ENCODE data around the gene SPDYC. TPM values are rescaled to one million over a fixed set of nuclear protein-coding genes. Genes with fewer than 3 reads are reported as not detected.

SPDYC gene
- total and polyA plus RNA-seq, 2 of the 13 experiments (the other 11 are each of a cell fraction or from before 2014, with no cell fraction given): 0.15 to 0.33 TPM

DNA sequence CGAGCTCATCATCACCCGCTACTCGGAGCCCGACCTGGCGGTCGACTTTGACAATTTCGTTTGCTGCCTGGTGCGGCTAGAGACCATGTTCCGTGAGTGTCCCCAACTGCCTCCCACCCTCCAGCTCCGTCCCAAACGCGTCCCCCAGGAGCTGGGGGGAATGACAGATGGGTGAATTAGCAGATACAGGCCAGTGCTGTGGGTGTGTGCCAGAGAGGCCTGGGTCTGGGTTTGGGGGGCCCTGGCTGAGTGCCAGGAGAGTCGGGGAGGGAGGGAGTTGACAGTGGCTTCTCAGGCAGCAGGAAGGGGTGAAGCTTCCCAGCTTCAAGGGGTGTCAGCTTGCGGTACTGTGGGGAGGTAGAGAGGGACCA is 40.3 kb downstream of the SPDYC start:
- no TSS peak for BruUV-seq (replicated peaks)
- CTCF ChIA-PET (ENCODE audit: low intra/inter-chr PET ratio, low total read pairs): no interaction called here
- Histone ChIP-seq H4K20me1 (ENCODE audit: insufficient read depth, low read length) (no peaks in the 10 kb centered on the region), H2AFZ (ENCODE audit: low read length) (no peak overlapping the region), H3K27ac (ENCODE audit: extremely low read length, insufficient read depth, low read length) (no peak overlapping the region), H3K36me3 (replicated peaks in 1 of 2; ENCODE audit: control insufficient read depth in 1 of 2, insufficient read depth in 2 of 2, low read length in 2 of 2) (peaks cover 24 to 41% of the 10 kb centered on the region in 2 experiments), H3K4me2 (ENCODE audit: low read depth, low read length) (no peak overlapping the region), H3K9me3 (ENCODE audit: low read length) (no peaks in the 10 kb centered on the region), H3K79me2 (ENCODE audit: insufficient read depth, low read length) (no peaks in the 10 kb centered on the region), H3K9ac (ENCODE audit: insufficient read depth, low read depth, low read length) (no peak overlapping the region), H3K27me3 (ENCODE audit: control insufficient read depth in 1 of 2, insufficient read depth in 2 of 2, low read length in 2 of 2) (no peaks in the 10 kb centered on the region), H3K4me3 (replicated peaks in 1 of 3; ENCODE audit: insufficient read depth in 1 of 3, low read depth in 2 of 3, low read length in 3 of 3) (no peak overlapping the region), H3K4me1 (ENCODE audit: insufficient read depth, low read length) (no peaks in the 10 kb centered on the region)
- POLR2A ChIA-PET: no interaction called here
- DNase-seq (ENCODE audit: low spot score) (no peak), FAIRE-seq (no peak), ATAC-seq (no peak)
- in situ Hi-C loops (cut with HindIII; ENCODE audit: extremely low pct_ligation_motif_present, low pct_unique_long_range_greater_than_20kb) (no loop called here), intact Hi-C loops (cut with micrococcal nuclease; ENCODE audit: unreplicated experiment) (no loop called here)
- WGBS (ENCODE audit: low lambda C conversion rate): 97% methylated on average over 13 of the region's 14 CpGs
- TF ChIP-seq TBX3 (IDR thresholded peaks at IDR 0.05; ENCODE audit: borderline replicate concordance) (no peak), KDM5A (IDR thresholded peaks at IDR 0.05; ENCODE audit: borderline replicate concordance, low read length) (no peak)

DNA sequence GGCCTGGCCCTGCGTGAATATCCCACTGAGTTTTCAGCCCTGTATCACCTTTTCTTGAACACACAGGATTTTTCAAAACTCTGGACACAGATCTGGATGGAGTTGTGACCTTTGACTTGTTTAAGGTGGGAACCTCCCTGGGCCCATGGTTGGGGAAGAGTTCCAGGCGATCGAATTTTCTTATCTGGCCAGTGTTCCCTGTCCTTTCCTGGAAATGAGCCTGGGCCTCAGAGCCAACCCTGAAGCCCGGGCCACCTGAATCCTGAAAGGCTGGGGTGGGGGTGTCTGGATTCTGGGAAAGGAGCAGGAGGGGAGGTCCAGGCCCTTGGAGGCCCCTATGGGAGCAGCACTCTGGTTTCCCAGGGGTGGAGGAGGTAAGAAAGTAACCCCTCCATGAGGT is 40.7 kb downstream of the SPDYC start:
- peaks cover 21 to 37% of the 10 kb centered on the region in 2 experiments for H3K36me3 ChIP-seq (replicated peaks in 1 of 2; ENCODE audit: control insufficient read depth in 1 of 2, insufficient read depth in 2 of 2, low read length in 2 of 2)
- H3K4me2 ChIP-seq (ENCODE audit: low read depth, low read length): no peak overlapping the region
- H3K27ac ChIP-seq (ENCODE audit: extremely low read length, insufficient read depth, low read length): no peak overlapping the region
- CTCF ChIA-PET (ENCODE audit: low intra/inter-chr PET ratio, low total read pairs): no interaction called here
- no TSS peak for BruUV-seq (replicated peaks)
- H3K27me3 ChIP-seq (ENCODE audit: control insufficient read depth in 1 of 2, insufficient read depth in 2 of 2, low read length in 2 of 2): no peaks in the 10 kb centered on the region
- in situ Hi-C loops (cut with HindIII; ENCODE audit: extremely low pct_ligation_motif_present, low pct_unique_long_range_greater_than_20kb) (no loop called here), intact Hi-C loops (cut with micrococcal nuclease; ENCODE audit: unreplicated experiment) (no loop called here)
- no peaks in the 10 kb centered on the region for H4K20me1 ChIP-seq (ENCODE audit: insufficient read depth, low read length)
- H3K79me2 ChIP-seq (ENCODE audit: insufficient read depth, low read length): no peaks in the 10 kb centered on the region
- H3K4me3 ChIP-seq (replicated peaks in 1 of 3; ENCODE audit: insufficient read depth in 1 of 3, low read depth in 2 of 3, low read length in 3 of 3): no peak overlapping the region
- H2AFZ ChIP-seq (ENCODE audit: low read length): no peak overlapping the region
- WGBS (ENCODE audit: low lambda C conversion rate): 85% methylated on average over 4 of the region's 4 CpGs
- H3K4me1 ChIP-seq (ENCODE audit: insufficient read depth, low read length): no peaks in the 10 kb centered on the region
- POLR2A ChIA-PET: no interaction called here
- no peak for DNase-seq (ENCODE audit: low spot score)
- ATAC-seq: no peak
- no peak for FAIRE-seq
- H3K9ac ChIP-seq (ENCODE audit: insufficient read depth, low read depth, low read length): no peak overlapping the region
- no peaks in the 10 kb centered on the region for H3K9me3 ChIP-seq (ENCODE audit: low read length)
- TF ChIP-seq RBFOX2 (IDR thresholded peaks at IDR 0.05; ENCODE audit: low read depth, low read length) (no peak), NFE2L2 (IDR thresholded peaks at IDR 0.05; ENCODE audit: low read length) (no peak), SMARCE1 (IDR thresholded peaks at IDR 0.05; ENCODE audit: borderline replicate concordance) (no peak), ZFP90 (CRISPR knock-in tag; IDR thresholded peaks at IDR 0.05; ENCODE audit: borderline replicate concordance) (no peak), ZNF598 (CRISPR knock-in tag; IDR thresholded peaks at IDR 0.05; ENCODE audit: borderline replicate concordance) (no peak), POLR2G (IDR thresholded peaks at IDR 0.05; ENCODE audit: low read depth, low read length) (no peak), NFE2 (CRISPR knock-in tag; IDR thresholded peaks at IDR 0.05) (no peak)
- TF ChIP-seq, protein P1, sequence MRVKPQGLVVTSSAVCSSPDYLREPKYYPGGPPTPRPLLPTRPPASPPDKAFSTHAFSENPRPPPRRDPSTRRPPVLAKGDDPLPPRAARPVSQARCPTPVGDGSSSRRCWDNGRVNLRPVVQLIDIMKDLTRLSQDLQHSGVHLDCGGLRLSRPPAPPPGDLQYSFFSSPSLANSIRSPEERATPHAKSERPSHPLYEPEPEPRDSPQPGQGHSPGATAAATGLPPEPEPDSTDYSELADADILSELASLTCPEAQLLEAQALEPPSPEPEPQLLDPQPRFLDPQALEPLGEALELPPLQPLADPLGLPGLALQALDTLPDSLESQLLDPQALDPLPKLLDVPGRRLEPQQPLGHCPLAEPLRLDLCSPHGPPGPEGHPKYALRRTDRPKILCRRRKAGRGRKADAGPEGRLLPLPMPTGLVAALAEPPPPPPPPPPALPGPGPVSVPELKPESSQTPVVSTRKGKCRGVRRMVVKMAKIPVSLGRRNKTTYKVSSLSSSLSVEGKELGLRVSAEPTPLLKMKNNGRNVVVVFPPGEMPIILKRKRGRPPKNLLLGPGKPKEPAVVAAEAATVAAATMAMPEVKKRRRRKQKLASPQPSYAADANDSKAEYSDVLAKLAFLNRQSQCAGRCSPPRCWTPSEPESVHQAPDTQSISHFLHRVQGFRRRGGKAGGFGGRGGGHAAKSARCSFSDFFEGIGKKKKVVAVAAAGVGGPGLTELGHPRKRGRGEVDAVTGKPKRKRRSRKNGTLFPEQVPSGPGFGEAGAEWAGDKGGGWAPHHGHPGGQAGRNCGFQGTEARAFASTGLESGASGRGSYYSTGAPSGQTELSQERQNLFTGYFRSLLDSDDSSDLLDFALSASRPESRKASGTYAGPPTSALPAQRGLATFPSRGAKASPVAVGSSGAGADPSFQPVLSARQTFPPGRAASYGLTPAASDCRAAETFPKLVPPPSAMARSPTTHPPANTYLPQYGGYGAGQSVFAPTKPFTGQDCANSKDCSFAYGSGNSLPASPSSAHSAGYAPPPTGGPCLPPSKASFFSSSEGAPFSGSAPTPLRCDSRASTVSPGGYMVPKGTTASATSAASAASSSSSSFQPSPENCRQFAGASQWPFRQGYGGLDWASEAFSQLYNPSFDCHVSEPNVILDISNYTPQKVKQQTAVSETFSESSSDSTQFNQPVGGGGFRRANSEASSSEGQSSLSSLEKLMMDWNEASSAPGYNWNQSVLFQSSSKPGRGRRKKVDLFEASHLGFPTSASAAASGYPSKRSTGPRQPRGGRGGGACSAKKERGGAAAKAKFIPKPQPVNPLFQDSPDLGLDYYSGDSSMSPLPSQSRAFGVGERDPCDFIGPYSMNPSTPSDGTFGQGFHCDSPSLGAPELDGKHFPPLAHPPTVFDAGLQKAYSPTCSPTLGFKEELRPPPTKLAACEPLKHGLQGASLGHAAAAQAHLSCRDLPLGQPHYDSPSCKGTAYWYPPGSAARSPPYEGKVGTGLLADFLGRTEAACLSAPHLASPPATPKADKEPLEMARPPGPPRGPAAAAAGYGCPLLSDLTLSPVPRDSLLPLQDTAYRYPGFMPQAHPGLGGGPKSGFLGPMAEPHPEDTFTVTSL (CRISPR knock-in tag; IDR thresholded peaks at IDR 0.05; ENCODE audit: borderline replicate concordance): no peak

All from HepG2 (cell line).